HG03575 (cell line): ENCODE data around the gene KCNN3.

Experiments
- ATAC-seq: cut with Tn5 transposase; IDR thresholded peaks from one replicate; pipeline ENCODE4 v1.9.1; 2021; ENCODE audit not compliant: unreplicated experiment, insufficient number of reproducible peaks, low FRiP score; ENCODE audit errors: extremely low read depth

Gene KCNN3

DNA sequence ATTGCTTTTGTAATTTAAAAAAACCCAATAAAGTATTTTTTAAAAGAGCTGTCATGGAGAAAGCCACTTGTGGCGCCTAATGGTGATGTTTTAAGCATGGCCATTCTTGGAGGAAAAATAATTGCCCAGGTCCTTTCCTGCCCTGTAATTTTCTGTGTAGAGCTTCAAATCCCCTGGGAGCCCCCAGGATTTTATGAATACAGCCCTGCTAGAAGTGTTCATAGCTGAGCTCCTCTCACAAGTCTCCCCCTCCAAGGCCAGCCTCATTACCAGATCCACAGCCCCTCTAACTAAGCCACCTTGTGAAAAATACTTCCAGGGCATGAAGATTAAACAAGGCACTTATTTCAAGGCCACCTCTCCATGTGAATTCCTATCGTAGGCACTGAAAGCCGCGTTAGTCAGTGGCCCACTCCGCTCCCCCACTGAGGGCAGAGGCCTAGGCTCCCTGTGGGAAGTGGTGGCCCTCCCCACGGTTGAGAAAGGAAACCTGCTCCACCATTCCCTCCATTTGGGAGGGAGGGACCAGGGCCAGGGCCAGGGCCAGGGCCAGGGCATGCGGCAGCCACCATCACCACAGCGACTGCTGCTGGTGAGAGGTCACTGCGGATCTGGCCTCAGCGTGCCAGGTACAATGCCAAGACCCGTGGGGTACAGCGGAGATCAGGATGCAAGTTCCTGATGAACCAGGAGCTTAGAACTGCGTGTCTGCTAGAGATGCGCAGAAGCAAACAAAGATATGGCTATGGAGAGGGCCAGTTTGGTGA is 83.1 kb downstream of the KCNN3 start:
- ATAC-seq: no peak

GRCh38 chr1:154784924-154785531 is 85.1 kb downstream of the KCNN3 start:
- ATAC-seq: no peak

DNA sequence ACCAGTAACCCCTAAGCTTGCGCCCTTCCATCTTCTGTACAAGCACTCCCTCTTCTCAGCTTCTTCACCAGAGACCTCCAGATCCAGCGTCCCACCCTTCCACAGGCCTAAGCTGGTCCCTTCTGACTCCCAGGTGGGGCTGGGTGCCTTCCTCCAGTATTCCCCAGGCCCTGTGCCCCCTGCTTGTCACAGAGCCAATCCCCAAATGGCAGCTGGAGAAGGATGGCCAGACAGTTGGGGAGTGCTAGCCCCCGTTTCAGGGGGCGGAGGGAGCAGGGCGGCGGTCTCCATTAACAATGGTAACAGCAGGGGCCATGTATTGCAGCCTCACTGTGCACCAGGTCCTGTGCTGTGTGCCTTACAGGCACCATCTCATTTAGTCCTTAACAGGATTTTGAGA is 85.7 kb downstream of the KCNN3 start:
- no peak for ATAC-seq

DNA sequence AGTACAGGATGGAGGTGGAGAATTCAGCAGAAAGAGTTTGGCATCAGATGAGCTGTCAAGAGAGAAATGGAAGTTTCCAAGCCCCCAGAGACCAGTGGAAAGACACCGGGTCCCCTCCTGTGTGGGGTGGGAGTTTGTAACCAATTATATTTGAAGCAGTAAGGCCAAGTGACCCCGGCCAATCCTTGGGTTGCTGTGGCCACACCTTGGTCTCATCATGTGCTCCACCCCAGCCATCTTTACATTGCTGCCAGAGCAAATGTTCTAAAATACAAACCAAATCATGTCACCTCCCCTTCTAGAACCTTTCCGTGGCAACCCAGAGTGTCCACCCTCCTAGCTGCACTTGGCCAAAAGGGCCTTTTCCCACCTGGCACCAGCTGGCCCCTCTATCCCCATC is 86.1 kb downstream of the KCNN3 start:
- ATAC-seq: no peak

DNA sequence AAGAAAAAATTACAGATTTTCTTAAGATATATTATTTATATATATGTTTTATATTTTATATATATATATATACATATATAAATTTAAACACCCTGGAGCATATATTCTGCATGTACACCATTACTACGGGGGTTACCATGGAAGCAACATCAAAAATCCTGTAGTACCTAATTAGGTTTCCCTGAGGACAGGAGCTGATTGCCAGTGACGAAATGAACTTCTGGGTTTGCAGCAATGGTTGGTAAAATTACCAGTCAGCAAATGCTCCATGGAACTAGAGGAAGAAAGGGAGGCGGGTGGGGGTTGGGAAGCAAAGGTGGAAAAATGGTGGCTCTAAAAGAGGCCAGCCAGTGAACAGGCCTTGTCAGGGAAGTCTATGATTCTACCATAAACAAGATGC is 89.5 kb downstream of the KCNN3 start:
- ATAC-seq: no peak

DNA sequence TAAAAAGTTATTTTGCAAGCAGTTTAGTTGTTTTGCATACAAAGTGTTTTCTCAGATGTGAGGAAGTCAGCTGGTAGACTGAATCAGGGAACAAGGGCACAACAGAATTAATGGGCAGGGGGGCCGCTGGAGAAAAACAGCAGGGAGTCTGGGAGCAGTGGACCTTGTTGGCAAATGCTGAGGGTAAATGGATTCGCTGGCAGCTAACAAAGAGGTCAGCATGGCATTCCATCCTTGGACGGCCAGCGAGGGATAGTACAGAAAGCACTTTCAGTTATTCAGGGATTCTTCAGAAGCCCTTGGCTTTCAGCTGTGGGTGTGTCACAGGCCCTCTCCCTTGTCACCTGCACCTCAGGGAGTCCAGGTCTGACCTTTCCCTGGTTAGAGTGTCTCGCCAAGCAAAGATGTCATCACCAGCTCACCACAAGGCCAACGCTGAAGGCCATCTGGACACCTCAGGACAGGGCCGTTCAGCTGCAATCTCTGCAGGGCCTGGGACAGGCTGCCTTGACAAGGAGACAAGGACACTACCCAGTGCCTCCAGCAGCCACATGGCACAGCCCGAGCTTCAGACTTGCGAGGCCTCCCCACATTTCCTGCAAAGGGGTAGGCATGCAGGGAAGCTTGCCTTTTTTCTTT is 90.4 kb downstream of the KCNN3 start:
- no peak for ATAC-seq

DNA sequence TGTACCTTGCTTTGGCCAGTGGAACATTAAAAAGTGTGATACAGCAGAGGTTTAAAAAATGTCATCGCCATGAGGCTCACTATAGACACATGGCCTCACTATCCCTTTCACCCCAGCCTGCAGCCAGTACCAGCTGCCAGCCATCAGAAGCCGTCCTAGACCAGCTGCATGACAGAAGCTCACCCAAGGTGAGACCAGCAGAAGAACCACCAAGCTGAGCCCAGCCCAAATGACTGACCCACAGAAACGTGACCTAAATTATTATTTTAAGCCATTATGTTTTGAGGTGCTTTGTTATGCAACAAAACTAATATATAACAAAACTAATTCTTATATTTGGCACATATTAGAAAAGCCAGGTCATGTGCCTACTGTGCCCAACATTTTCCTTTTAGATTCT is 91.1 kb downstream of the KCNN3 start:
- ATAC-seq: no peak

DNA sequence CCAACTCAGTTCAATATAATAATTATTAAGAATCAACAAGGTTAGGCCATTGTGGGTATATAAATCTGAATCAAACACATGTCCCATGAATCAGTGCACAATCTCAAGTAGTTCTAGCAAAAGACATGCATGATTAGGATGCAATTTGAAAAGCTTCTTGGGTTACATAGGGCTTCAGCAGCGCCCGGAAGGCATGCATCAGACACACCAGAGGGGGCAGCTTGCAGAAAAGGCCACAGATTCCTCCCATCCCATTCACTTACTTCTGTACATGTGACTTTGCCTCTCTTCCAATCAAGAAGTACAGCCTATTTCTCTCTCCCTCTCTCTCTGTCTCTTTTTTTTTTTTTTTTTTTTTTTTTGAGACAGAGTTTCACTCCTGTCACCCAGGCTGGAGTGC is 91.8 kb downstream of the KCNN3 start:
- no peak for ATAC-seq

DNA sequence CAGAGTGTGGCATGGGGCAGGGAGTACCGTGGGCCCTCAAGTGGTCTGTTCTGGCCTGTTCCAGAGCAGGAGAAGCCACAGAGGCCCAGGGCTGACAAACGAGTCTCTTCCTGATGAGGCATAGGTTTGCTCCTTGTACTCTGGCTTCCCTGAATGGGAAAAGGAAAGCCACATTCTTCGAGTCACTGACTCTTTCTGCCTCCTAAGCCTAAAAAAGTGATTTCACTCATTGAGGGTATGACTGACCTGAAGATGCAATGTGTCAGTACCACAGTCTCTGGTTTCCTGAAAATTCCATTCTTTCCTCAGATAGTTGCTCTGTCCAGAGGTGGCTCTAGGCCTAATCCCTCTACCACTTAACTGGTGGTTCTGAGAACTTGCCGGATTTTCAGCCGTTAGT is 92.3 kb downstream of the KCNN3 start:
- no peak for ATAC-seq

GRCh38 chr1:154777154-154777553 is 92.9 kb downstream of the KCNN3 start:
- no peak for ATAC-seq

- no peak for ATAC-seq
These were observed 94.2 kb downstream of the KCNN3 start for GRCh38 chr1:154775621-154776605.

DNA sequence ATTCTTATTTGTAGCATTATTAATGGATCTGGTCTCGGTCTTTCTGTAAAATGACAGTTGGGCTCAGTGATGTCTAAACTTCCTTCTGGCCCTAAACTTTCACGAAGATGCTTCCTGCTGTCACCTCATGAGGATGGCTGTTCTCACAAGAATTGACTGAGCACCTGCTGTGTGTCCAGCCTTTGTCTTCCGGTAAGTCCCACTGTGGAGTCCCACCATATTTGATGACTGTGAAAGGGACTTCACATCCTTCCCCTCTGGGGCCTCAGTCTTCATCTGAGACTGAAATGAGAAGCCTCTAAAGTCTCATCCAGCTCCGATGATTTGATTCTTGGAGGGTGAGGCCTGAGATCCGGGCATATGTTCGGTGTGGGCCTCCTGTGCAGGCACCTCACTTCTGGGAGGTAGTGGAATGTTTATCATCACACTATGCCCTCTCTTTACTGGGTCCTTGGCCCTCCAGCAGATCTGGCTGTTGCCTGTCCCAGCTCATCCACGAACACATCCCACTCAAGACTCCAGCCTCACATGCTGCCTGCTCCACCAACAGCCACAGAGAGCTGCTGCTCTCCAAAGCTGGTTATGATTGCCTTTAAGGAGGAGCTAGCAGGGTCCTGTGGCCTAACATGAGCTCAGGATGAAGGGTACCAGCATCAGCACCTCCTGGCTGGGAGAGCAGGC is 95.8 kb downstream of the KCNN3 start:
- no peak for ATAC-seq

DNA sequence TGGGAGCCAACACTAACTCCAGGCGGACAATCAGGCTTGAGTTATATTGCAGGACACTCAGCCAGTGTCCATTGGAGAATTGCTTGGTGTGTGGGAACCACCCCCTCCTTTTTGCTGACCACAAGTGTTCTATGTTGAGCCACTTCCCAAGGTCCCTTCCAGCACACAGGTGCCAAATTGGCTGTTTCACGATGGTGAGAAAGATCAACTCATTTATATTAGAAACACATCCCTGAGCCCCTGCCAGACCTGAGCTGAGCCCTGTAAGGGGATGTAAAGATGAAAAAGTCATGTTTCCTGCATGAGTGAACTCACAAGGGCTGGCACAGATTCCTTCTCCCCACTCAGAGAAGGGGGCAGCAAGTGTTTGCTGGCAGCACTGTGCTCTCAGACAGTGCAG is 96.5 kb downstream of the KCNN3 start:
- ATAC-seq: no peak

- ATAC-seq: no peak
These were observed 97.2 kb downstream of the KCNN3 start for GRCh38 chr1:154772606-154773506.

DNA sequence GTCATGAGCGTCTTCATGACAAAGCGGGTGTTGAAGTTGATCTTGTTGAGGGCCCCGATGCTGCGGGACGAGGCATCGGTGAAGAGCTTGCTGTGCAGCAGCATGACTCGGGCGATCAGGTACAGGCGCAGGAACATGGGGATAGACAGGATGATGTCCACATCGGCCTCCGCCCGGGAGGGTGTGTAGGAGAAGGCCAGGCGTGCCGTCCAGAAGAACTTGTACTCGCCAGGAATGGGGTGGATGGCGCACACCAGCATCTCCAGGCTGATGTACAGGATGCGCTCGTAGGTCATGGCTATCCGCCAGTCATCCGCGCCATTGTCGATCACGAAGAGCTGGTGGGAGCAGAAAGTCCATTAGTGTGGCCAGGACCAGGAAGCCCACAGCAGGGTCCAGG is 98.0 kb downstream of the KCNN3 start:
- no peak for ATAC-seq

- no peak for ATAC-seq
These were observed 99.0 kb downstream of the KCNN3 start for GRCh38 chr1:154770897-154771594.

DNA sequence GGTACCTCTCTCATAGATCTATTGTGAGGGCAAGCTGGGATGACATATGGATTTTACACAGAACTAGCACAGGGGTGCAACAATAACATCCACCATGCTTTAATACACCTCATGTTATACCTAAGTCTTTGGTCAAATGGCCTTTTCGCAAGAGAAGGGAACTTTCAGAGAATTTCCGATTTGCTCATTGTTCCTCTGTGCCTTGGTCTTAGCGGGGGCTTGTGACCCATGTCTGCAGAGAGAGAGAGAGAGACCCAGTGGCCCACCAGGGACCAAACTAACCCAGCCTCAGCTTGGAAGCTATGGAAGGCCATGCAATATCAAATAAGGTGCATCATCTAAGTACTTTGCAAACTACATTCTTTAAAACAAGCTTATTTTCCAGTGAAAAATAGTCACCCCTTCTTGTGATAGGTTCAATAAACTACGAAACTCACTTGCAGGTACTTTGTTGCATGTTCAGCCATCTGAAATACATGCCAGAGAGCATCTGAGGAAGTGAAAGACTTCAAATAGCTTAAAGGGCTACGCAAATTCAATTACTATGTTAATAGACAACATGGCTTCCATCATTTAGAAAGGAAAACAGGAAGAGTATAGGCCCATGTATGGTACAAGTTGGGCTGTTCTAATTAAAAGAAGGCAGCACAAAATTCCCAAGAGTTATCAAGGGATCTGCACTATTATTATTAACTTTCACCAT is 100.7 kb downstream of the KCNN3 start:
- ATAC-seq: no peak
